HepG2 (cell line): ENCODE data around the gene CLPTM1L. TPM values are rescaled to one million over a fixed set of nuclear protein-coding genes. Genes with fewer than 3 reads are reported as not detected.

ENCODE experiments used
- ATAC-seq: fragments of 200-7000 bp; cut with Tn5 transposase; 3 replicates; pipeline ENCODE4 v1.9.1; 2020; ENCODE audit warnings: mild to moderate bottlenecking, moderate library complexity
- BruUV-seq: library from RNA; stranded (reverse); fragments of 400-500 nt; replicated peaks from 2 replicates; lab custom pipeline; 2021; lab: Mats Ljungman, UMichigan
- CTCF ChIA-PET: fragments of 300-600 bp; formaldehyde crosslinking; extraction: SDS; loops from one replicate; lab custom pipeline; 2021; ENCODE audit warnings: low total read pairs, inconsistent platforms, low intra/inter-chr PET ratio; lab: Yijun Ruan, JAX
- POLR2A ChIA-PET: fragments of 350-600 bp; sonication (Branson Sonifier 250); formaldehyde crosslinking; loops from one replicate; lab custom pipeline; 2020; ENCODE audit warnings: antibody characterized with exemption, inconsistent platforms; lab: Yijun Ruan, JAX
- DNase-seq: peaks from one replicate; pipeline ENCODE4 v3.0.0-alpha.2; 2015; ENCODE audit warnings: low spot score
- FAIRE-seq: peaks from 3 replicates; lab custom pipeline; 2011; peaks lifted over from hg19 to GRCh38; lab: Jason Lieb, UNC
- H2AFZ ChIP-seq: one replicate; pipeline ENCODE4 v1.6.1; 2011; ENCODE audit warnings: low read length, inconsistent platforms
- H3K27ac ChIP-seq: fragments of 300-600 bp; 3 replicates; pipeline ENCODE4 v1.8.0; 2011; ENCODE audit warnings: mixed run types, mild to moderate bottlenecking, mixed read lengths, low read length, inconsistent platforms; ENCODE audit not compliant: insufficient read depth; ENCODE audit errors: extremely low read length
- H3K27me3 ChIP-seq, 2 experiments: fragments of 200-600 bp in 1 of 2; 2 replicates in 1 of 2; 3 replicates in 1 of 2; pipeline versions ENCODE4 v1.6.0 to v1.8.0; 2011; ENCODE audit warnings: low read length in 2 of 2, mild to moderate bottlenecking in 2 of 2, moderate library complexity in 2 of 2, inconsistent platforms in 1 of 2; ENCODE audit not compliant: insufficient read depth in 2 of 2, control insufficient read depth in 1 of 2
- H3K36me3 ChIP-seq, 2 experiments: fragments of 200-600 bp in 1 of 2; replicated peaks in 1 of 2; 2 replicates in 1 of 2; 3 replicates in 1 of 2; pipeline versions ENCODE4 v1.5.1 to v1.8.0; 2011; ENCODE audit warnings: low read length in 2 of 2, inconsistent platforms in 1 of 2; ENCODE audit not compliant: insufficient read depth in 2 of 2, control insufficient read depth in 1 of 2
- H3K4me1 ChIP-seq: 2 replicates; pipeline ENCODE4 v1.5.1; 2012; ENCODE audit warnings: low read length, inconsistent platforms; ENCODE audit not compliant: insufficient read depth
- H3K4me2 ChIP-seq: 2 replicates; pipeline ENCODE4 v1.6.0; 2011; ENCODE audit warnings: low read depth, low read length, inconsistent platforms
- H3K4me3 ChIP-seq, 3 experiments: fragments of 200-600 bp in 1 of 3; sonication (generic), shearing (Covaris generic) in 1 of 3; replicated peaks in 1 of 3; 2 replicates each; pipeline ENCODE4 v1.5.1; 2011 to 2016; ENCODE audit warnings: low read length in 3 of 3, inconsistent platforms in 2 of 3, low read depth in 2 of 3, mild to moderate bottlenecking in 2 of 3, control low read depth in 1 of 3, mixed read lengths in 1 of 3; ENCODE audit not compliant: insufficient read depth in 1 of 3
- H3K79me2 ChIP-seq: one replicate; pipeline ENCODE4 v1.6.1; 2011; ENCODE audit warnings: low read length, inconsistent platforms; ENCODE audit not compliant: insufficient read depth
- H3K9ac ChIP-seq: 2 replicates; pipeline ENCODE4 v1.6.0; 2011; ENCODE audit warnings: mild to moderate bottlenecking, low read depth, low read length, inconsistent platforms; ENCODE audit not compliant: insufficient read depth
- H3K9me3 ChIP-seq: 2 replicates; pipeline ENCODE4 v1.5.1; 2012; ENCODE audit warnings: mild to moderate bottlenecking, low read length
- H4K20me1 ChIP-seq: 2 replicates; pipeline ENCODE4 v1.6.0; 2011; ENCODE audit warnings: inconsistent platforms, mild to moderate bottlenecking, low read length, moderate library complexity; ENCODE audit not compliant: insufficient read depth
- AGO2 ChIP-seq: fragments of 200-400 bp; formaldehyde crosslinking; optimal IDR thresholded peaks from 2 replicates; pipeline ENCODE3; 2017; ENCODE audit warnings: mild to moderate bottlenecking, low read depth, low read length, moderate library complexity
- FIP1L1 ChIP-seq: fragments of 200-400 bp; formaldehyde crosslinking; IDR thresholded peaks from 2 replicates; pipeline ENCODE4 v1.6.1; 2018; ENCODE audit warnings: low read depth, mild to moderate bottlenecking, low read length, moderate library complexity, borderline replicate concordance; ENCODE audit not compliant: insufficient read depth
- MAX ChIP-seq: IDR thresholded peaks from 2 replicates; pipeline ENCODE4 v1.6.1; 2012; ENCODE audit warnings: inconsistent platforms
- TBL1XR1 ChIP-seq: fragments of 150-350 bp; IDR thresholded peaks from 2 replicates; pipeline ENCODE4 v1.6.1; 2014; ENCODE audit warnings: borderline replicate concordance, low read length; ENCODE audit not compliant: partially characterized antibody
- ZNF564 ChIP-seq: sonication (generic); formaldehyde crosslinking; IDR thresholded peaks from 2 replicates; pipeline ENCODE4 v1.8.1; 2023; ENCODE audit warnings: mild to moderate bottlenecking, missing genetic modification reagents
- WGBS: methylation state at CpG from one replicate; pipeline ENCODE4 v1.1.6; 2017; ENCODE audit warnings: low lambda C conversion rate; 5-methylcytosine and 5-hydroxymethylcytosine counted together
- in situ Hi-C: cut with HindIII; loops from 2 replicates; pipeline ENCODE4 v1.10.0; 2017; ENCODE audit warnings: low pct_unique_long_range_greater_than_20kb; ENCODE audit not compliant: extremely low pct_ligation_motif_present
- intact Hi-C: fragments of 100-400 bp; cut with micrococcal nuclease; formaldehyde crosslinking; loops from one replicate; pipeline ENCODE4 v1.10.0; 2022; ENCODE audit not compliant: unreplicated experiment
- polyA plus RNA-seq, 8 experiments: library from polyadenylated mRNA; depleted of rRNA in 3 of 8; stranded (reverse) in 7 of 8; unstranded in 1 of 8; fragments of >200 nt; fragmentation: Illumina TruSeq in 4 of 8; extraction: Trizol in 4 of 8; gene quantifications; 2 replicates each; pipeline versions ENCODE4 v1.2.1 to v1.2.3, GENCODE V29; 2011 to 2016; ENCODE audit warnings: low read depth in 4 of 8, missing spikeins in 1 of 8, mixed read lengths in 1 of 8; ENCODE audit not compliant: insufficient read depth in 1 of 8
- total RNA-seq, 5 experiments: library from RNA; depleted of rRNA; stranded (reverse); fragments of >200 nt; fragmentation: Illumina TruSeq; extraction: Trizol; gene quantifications; 2 replicates each; pipeline ENCODE4 v1.2.3, GENCODE V29; 2016; ENCODE audit warnings: low read depth in 1 of 5

CLPTM1L gene
- total and polyA plus RNA-seq, 2 of the 13 experiments (the other 11 are each of a cell fraction or from before 2014, with no cell fraction given), result 80.3 to 124 TPM

- TF ChIP-seq TBL1XR1 (no peak), ZNF564 (CRISPR knock-in tag) (no peak), MAX (no peak)
Observed at GRCh38 chr5:1338506-1339070, 6.3 kb downstream of the CLPTM1L start (continued).

GRCh38 chr5:1338196-1338490 lies 6.8 kb downstream of the CLPTM1L start:
- no peak for FAIRE-seq
- Histone ChIP-seq H3K27me3 (no peaks in the 10 kb centered on the region), H2AFZ (no peak overlapping the region), H3K4me3 (no peak overlapping the region)
- intact Hi-C loops, result no loop called here
- no TSS peak for BruUV-seq
- TF ChIP-seq FIP1L1 (no peak), AGO2 (peak; percentile 7)
- TF ChIP-seq, all 625 proteins: peak for 1
- CTCF ChIA-PET, result no interaction called here
- H3K9me3 ChIP-seq, result no peaks in the 10 kb centered on the region
- H3K4me1 ChIP-seq, result peaks cover 2% of the 10 kb centered on the region
- in situ Hi-C loops, result no loop called here
- POLR2A ChIA-PET, result no interaction called here
- H3K9ac ChIP-seq, result no peak overlapping the region
- 96% methylated on average over 10 of the region's 12 CpGs for WGBS
- H4K20me1 ChIP-seq, result 0 out of 2 replicates have a peak, but pooled peaks cover 6% of the 10 kb centered on the region
- H3K79me2 ChIP-seq, result no peaks in the 10 kb centered on the region
- no peak overlapping the region for H3K27ac ChIP-seq
- DNase-seq (no peak), ATAC-seq (no peak)
- H3K36me3 ChIP-seq, result peaks cover 44 to 88% of the 10 kb centered on the region in 2 experiments; a peak in 4 of 5 replicates
- no peak overlapping the region for H3K4me2 ChIP-seq
